Measurements from ENCODE around the gene CEP55. TPM values are rescaled to one million over a fixed set of nuclear protein-coding genes. Genes with fewer than 3 reads are reported as not detected.

The CEP55 gene
- total RNA-seq, 1 experiment from 2014 or later: 17.3 TPM

GRCh38 chr10:93512565-93512964, 16.2 kb downstream of the CEP55 start (continued):
- TF ChIP-seq NR1H2 (CRISPR knock-in tag; IDR thresholded peaks at IDR 0.05) (no peak), ZNF121 (CRISPR knock-in tag; IDR thresholded peaks at IDR 0.05) (no peak), GTF2I (CRISPR knock-in tag; conservative IDR thresholded peaks at IDR 0.05) (no peak), ZBTB43 (CRISPR knock-in tag; IDR thresholded peaks at IDR 0.05) (no peak), CDX4 (CRISPR knock-in tag; IDR thresholded peaks at IDR 0.05; ENCODE audit: borderline replicate concordance) (no peak), RELA (CRISPR knock-in tag; IDR thresholded peaks at IDR 0.05; ENCODE audit: borderline replicate concordance) (no peak), NR2C2 (CRISPR knock-in tag; IDR thresholded peaks at IDR 0.05) (no peak)

- peaks cover 5% of the 10 kb centered on the region for H3K4me1 Mint-ChIP-seq
These were observed 16.7 kb downstream of the CEP55 start for GRCh38 chr10:93513091-93513490.

GRCh38 chr10:93514521-93514920, 18.1 kb downstream of the CEP55 start:
- ChIA-PET CTCF (interaction anchor here (2.3 to 6.8 kb wide), 2 partner anchors 32 to 138 kb away, joined by 10 to 67 read pairs; partner anchors contain the start of gene MYOF), POLR2A (no interaction called here)
- peaks cover 5% of the 10 kb centered on the region for H3K4me1 Mint-ChIP-seq
- H3K27ac Mint-ChIP-seq: no peak overlapping the region
- H3K9me3 Mint-ChIP-seq: peaks cover 6% of the 10 kb centered on the region
- ATAC-seq (no peak), DNase-seq (ENCODE audit: low spot score) (no peak)
- H3K4me3 Mint-ChIP-seq: no peak overlapping the region
- H3K27me3 Mint-ChIP-seq (ENCODE audit: low read depth): no peaks in the 10 kb centered on the region
- TF ChIP-seq CBFB (CRISPR knock-in tag; IDR thresholded peaks at IDR 0.05; ENCODE audit: low read depth) (no peak), PRDM15 (CRISPR knock-in tag; IDR thresholded peaks at IDR 0.05) (no peak), E2F5 (CRISPR knock-in tag; IDR thresholded peaks at IDR 0.05) (no peak), ATF1 (CRISPR knock-in tag; IDR thresholded peaks at IDR 0.05) (no peak), CREB1 (CRISPR knock-in tag; IDR thresholded peaks at IDR 0.05) (no peak), CREM (CRISPR knock-in tag; IDR thresholded peaks at IDR 0.05) (no peak), ELF4 (CRISPR knock-in tag; IDR thresholded peaks at IDR 0.05; ENCODE audit: low read depth) (no peak), ZNF671 (CRISPR knock-in tag; IDR thresholded peaks at IDR 0.05) (no peak), PRRX2 (CRISPR knock-in tag; IDR thresholded peaks at IDR 0.05) (no peak), TEAD4 (CRISPR knock-in tag; IDR thresholded peaks at IDR 0.05) (no peak), GRHL2 (CRISPR knock-in tag; IDR thresholded peaks at IDR 0.05; ENCODE audit: insufficient replicate concordance, severe bottlenecking) (no peak), ATF3 (CRISPR knock-in tag; conservative IDR thresholded peaks at IDR 0.05) (no peak)
- peaks cover 47% of the 10 kb centered on the region for H3K36me3 Mint-ChIP-seq

More at GRCh38 chr10:93513091-93513490, 16.7 kb downstream of the CEP55 start:
- Mint-ChIP-seq H3K4me3 (no peak overlapping the region), H3K27me3 (ENCODE audit: low read depth) (no peaks in the 10 kb centered on the region), H3K9me3 (no peaks in the 10 kb centered on the region), H3K36me3 (peaks cover 43% of the 10 kb centered on the region), H3K27ac (no peak overlapping the region)
- CTCF ChIA-PET: interaction anchor here (1.1 to 6.8 kb wide), 5 partner anchors 22 to 136 kb away, joined by 3 to 67 read pairs (median 10); partner anchors contain the start of gene MYOF
- DNase-seq (ENCODE audit: low spot score) (no peak), ATAC-seq (no peak)
- POLR2A ChIA-PET: no interaction called here
- no peak for TF ChIP-seq NFYB (CRISPR knock-in tag; conservative IDR thresholded peaks at IDR 0.05; ENCODE audit: low read depth)
- TF ChIP-seq ETV6 (CRISPR knock-in tag; IDR thresholded peaks at IDR 0.05): no peak
